CD4-positive, alpha-beta T cell treated with Interleukin-21 for 1 hour (primary cell): ENCODE results near the gene RPS3.

Experiments used
- DNase-seq: peaks from one replicate; pipeline ENCODE4 v3.0.0-alpha.2; 2020

The RPS3 gene

GRCh38 chr11:75437966-75438659, 38.8 kb downstream of the RPS3 start:
- no peak for DNase-seq

DNA sequence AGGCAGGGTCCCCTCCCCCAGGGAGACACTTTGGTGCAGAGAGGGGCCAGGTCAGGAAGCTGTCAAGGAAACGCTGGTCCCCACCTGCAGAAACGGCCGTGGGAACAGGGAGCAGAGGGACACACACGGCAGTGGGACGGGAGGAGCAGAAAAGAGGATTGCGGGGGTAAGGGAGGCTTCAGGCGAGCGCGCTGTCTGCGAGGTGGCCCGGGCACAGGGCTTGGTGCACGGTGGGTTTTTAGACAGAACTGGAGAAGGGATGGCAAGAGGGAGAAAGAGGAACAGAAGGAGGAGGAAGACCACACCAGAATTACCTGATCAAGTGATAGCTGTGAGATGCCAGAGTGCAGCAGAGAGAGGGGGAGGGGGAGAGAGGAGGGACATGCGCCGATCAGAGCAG, 39.7 kb downstream of the RPS3 start:
- DNase-seq = no peak

GRCh38 chr11:75439495-75440120, 40.3 kb downstream of the RPS3 start:
- DNase-seq = no peak

DNA sequence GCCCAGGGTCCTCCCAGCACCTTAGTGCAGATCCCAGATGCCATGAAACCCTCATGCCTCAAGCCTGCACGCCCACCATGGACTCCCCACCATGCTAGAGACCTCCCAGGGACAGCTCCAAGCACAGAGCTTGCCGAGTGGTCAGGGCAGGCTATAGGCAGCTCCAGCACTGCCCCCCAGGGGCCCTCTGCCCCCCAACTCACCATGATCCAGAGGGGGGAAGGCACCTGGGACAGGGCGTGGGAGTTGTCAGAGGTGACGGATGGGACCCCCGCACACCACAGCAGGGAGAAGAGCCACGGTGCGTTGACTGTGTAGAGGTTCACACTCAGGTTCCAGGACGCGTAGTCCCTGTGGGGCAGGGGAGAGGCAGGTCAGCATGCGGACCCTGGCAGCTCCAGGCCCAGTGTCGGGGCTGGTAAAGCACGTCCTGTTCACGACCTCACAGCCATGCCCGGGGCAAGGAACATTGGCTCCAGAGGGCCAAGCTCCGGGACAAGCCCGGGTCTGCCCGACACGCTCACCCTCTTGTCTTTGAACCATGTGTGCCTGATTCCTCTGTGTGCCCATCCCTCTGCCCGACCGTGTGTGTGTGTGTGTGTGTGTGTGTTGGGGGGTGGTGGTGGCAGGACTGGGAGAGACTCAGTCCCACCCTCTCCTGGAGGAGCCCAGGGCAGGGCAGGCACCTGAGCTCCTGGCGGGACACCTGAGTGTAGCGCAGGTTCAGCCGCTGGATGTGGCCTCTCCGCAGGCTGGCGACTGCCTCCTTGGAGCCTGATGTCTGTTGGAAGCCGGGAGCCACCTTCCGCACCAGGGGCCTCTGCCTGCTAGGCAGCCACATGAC, 41.9 kb downstream of the RPS3 start:
- no peak for DNase-seq

DNA sequence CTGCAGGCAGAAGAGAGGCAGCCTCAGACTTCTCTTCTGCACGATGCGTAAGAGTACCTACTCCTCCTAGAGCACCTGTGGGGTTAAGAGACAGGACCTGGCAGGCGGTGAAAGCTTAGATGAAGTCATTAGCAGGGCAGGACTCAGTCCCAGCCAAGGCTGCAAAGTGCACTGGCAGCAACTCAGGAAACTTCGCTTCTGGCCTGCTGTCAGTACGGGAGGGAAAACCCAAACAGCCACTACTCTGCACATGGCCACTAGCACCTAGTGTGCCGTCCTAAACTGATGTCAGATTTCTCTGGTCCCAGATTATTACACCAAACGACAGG, 42.5 kb downstream of the RPS3 start:
- DNase-seq = no peak

DNA sequence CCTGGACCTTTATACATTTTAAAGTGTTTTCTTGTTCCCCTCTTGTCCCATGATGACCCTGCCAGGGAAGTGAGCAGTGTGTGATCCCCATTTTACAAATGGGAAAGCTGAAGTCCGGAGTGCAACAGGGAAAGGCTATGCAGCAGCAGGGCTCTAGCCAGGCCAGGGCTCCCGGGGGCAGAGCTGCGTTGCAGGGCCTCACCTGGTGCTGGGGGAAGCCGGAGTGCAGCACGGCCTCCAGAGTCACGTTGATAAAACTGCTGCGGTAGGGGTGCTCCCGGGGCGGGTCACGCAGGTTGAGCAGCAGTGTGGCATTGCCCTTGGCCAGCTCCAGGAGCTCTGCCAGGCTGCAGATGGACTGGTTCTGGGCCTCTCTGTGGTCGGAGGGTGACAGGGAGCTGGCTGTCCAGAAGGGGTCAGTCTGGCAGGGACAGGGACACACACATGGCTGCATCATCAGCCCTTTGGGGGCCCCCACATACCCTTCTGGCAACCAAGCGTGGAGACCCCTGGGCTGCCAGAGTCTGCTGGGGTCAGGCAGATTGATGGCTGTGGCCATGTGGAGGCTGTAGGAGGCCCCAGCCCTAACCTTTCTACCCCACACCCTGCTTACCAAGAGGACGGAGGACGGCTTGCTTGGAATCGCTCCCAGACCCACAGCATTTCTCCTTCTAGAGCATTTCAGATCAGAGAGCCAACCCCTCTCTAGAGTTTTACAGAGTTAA, 43.0 kb downstream of the RPS3 start:
- DNase-seq = no peak

- DNase-seq = no peak
These were observed 43.7 kb downstream of the RPS3 start for GRCh38 chr11:75443043-75443442.

- DNase-seq = peak; percentile 71
These were observed 46.1 kb downstream of the RPS3 start for GRCh38 chr11:75445315-75445953.

GRCh38 chr11:75447415-75447814, 48.1 kb downstream of the RPS3 start:
- no peak for DNase-seq

DNA sequence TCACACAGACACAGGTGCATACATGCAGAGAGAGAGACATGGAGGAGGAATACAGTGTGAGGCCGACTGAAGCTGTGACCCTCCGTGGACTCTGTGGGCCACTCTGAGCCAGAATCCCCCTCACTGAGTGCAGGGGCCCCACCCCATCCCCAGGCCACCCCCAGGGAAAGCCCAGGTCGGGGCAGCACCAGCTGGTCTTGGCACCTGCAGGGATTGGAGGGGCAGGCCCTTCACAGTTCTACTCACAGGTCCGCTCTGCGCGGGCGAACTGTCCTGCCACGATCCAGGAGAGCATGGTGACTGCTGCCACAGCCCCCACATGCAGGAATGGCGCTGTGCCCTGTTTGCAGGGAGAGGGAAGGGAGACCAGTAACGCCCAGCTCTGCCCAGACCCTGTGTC, 50.0 kb downstream of the RPS3 start:
- no peak for DNase-seq

GRCh38 chr11:75449776-75450175, 50.5 kb downstream of the RPS3 start:
- DNase-seq = no peak

GRCh38 chr11:75450236-75450635, 50.9 kb downstream of the RPS3 start:
- DNase-seq = no peak

DNA sequence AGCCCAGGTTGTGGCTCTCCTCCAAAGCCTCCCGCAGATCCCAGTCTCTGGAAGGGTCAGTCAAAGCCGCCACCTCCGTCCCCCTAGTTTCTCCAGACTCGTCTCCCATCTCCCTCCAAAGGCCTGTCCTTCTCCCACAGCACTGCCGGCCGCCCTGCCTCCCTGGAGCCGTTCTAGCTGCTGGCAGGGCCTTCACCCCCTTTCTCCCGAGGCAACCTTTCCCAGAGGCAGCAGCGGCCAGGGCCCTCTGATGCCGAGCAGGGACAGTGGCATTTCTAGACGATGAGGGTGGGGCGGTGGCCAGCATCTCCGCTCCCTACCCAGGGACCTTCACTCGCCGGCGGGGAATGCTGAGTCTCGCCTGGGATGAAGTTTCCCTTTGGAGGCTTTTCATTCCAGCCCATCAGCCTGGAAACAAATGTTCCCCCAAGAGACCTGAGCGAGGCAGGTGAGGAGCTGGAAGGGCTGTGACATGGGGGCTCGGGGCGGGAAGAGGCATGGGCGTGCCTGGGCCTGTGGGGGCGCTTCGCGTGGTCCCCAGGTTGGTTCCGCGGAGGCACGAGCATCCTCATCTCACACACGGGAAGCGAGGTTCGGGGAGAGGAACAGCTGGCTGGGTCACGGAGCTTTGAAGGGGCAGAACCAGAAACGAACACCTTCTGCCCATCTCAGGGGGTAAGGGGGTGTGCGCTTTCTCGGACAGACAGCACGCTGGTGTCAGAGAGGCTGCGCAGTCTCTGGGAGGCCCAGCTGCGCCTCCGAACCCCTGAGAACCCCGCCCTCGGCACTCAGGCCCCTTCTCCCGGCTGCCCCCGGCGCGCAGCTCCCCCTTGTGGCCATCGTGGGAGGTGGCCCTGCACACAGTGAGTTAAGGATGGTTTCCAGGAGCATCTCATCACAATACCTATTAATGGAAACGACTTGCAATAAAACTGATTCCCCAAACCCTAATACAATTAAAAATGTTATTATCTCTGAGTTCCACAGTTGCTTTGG, 51.8 kb downstream of the RPS3 start:
- DNase-seq = peak; percentile 41

- DNase-seq = no peak
These were observed 54.8 kb downstream of the RPS3 start for GRCh38 chr11:75453916-75454655.

- no peak for DNase-seq
These were observed 55.7 kb downstream of the RPS3 start for GRCh38 chr11:75454987-75455386.
